HL-60 (cell line): ENCODE data around the gene AP1S3.

Source experiments
- DNase-seq, 2 experiments: peaks; one replicate each; pipeline ENCODE4 v3.0.0-alpha.2; 2010 to 2020; ENCODE audit warnings: low read depth in 1 of 2, low spot score in 1 of 2
- H3K27ac ChIP-seq: fragments of 250-450 bp; sonication (Bioruptor Pico); replicated peaks from 2 replicates; pipeline ENCODE4 v1.5.1; 2020; ENCODE audit warnings: mild to moderate bottlenecking, moderate library complexity
- H3K27me3 ChIP-seq: fragments of 250-450 bp; sonication (Bioruptor Pico); 2 replicates; pipeline ENCODE4 v1.5.1; 2021; ENCODE audit warnings: mild to moderate bottlenecking, moderate library complexity; ENCODE audit not compliant: insufficient read depth, poor library complexity, severe bottlenecking
- H3K4me3 ChIP-seq: replicated peaks from 2 replicates; pipeline ENCODE4 v1.5.1; 2011; ENCODE audit warnings: mild to moderate bottlenecking, control low read depth, low read length; ENCODE audit not compliant: insufficient read depth
- CTCF ChIP-seq: IDR thresholded peaks from one replicate; pipeline ENCODE4 v1.5.1; 2011; ENCODE audit warnings: low read length, control low read depth, inconsistent platforms; ENCODE audit not compliant: insufficient read depth
- GABPA ChIP-seq: IDR thresholded peaks from 2 replicates; pipeline ENCODE4 v1.6.1; 2012; ENCODE audit warnings: low read depth
- POLR2AphosphoS5 ChIP-seq: IDR thresholded peaks from 2 replicates; pipeline ENCODE4 v1.6.1; 2012; ENCODE audit warnings: low read depth
- REST ChIP-seq: IDR thresholded peaks from 2 replicates; pipeline ENCODE4 v1.6.1; 2012; ENCODE audit warnings: low read depth; ENCODE audit not compliant: insufficient replicate concordance
- SPI1 ChIP-seq: IDR thresholded peaks from 2 replicates; pipeline ENCODE4 v1.6.1; 2012; ENCODE audit warnings: low read depth, mild to moderate bottlenecking, borderline replicate concordance

The AP1S3 gene

GRCh38 chr2:223758131-223758840 lies 79.1 kb downstream of the AP1S3 start:
- TF ChIP-seq SPI1 (no peak), CTCF (no peak), GABPA (no peak), POLR2AphosphoS5 (no peak), REST (no peak)
- Histone ChIP-seq H3K27me3 (no peaks in the 10 kb centered on the region), H3K27ac (no peak overlapping the region), H3K4me3 (no peak overlapping the region)
- DNase-seq: no peak

GRCh38 chr2:223753940-223754339 lies 83.4 kb downstream of the AP1S3 start:
- no peak overlapping the region for H3K4me3 ChIP-seq
- TF ChIP-seq SPI1 (no peak), CTCF (no peak), POLR2AphosphoS5 (no peak), GABPA (no peak), REST (no peak)
- H3K27me3 ChIP-seq: no peaks in the 10 kb centered on the region
- DNase-seq: no peak
- H3K27ac ChIP-seq: no peak overlapping the region

- no peaks in the 10 kb centered on the region for H3K27me3 ChIP-seq
- DNase-seq: no peak
- TF ChIP-seq SPI1 (no peak), CTCF (no peak), POLR2AphosphoS5 (no peak)
Measured at GRCh38 chr2:223751012-223751411, 86.4 kb downstream of the AP1S3 start.

More at GRCh38 chr2:223751012-223751411, 86.4 kb downstream of the AP1S3 start:
- Histone ChIP-seq H3K4me3 (no peak overlapping the region), H3K27ac (no peak overlapping the region)
